ENCODE measurements around the gene HPCAL1.

The HPCAL1 gene

GRCh38 chr2:10383960-10384734, 81.4 kb downstream of the HPCAL1 start:
- no peak overlapping the region for H3K4me3 ChIP-seq (replicated peaks in 1 of 2; ENCODE audit: low read depth in 2 of 2, low read length in 2 of 2)
- no peak for DNase-seq (ENCODE audit: low read depth in 2 of 2)
- no peak for TF ChIP-seq CTCF (IDR thresholded peaks at IDR 0.05; ENCODE audit: low read depth, low read length)

- DNase-seq (ENCODE audit: low read depth in 2 of 2) = no peak
- no peak for TF ChIP-seq CTCF (IDR thresholded peaks at IDR 0.05; ENCODE audit: low read depth, low read length)
- H3K4me3 ChIP-seq (replicated peaks in 1 of 2; ENCODE audit: low read depth in 2 of 2, low read length in 2 of 2) = no peak overlapping the region
These were observed 82.8 kb downstream of the HPCAL1 start for GRCh38 chr2:10385501-10385900.

GRCh38 chr2:10385933-10386773, 83.4 kb downstream of the HPCAL1 start:
- peak; percentile 35 to 59 for DNase-seq (ENCODE audit: low read depth in 2 of 2)
- no peak overlapping the region for H3K4me3 ChIP-seq (replicated peaks in 1 of 2; ENCODE audit: low read depth in 2 of 2, low read length in 2 of 2)
- no peak for TF ChIP-seq CTCF (IDR thresholded peaks at IDR 0.05; ENCODE audit: low read depth, low read length)

GRCh38 chr2:10387033-10387432, 84.3 kb downstream of the HPCAL1 start:
- no peak for TF ChIP-seq CTCF (IDR thresholded peaks at IDR 0.05; ENCODE audit: low read depth, low read length)
- no peak for DNase-seq (ENCODE audit: low read depth in 2 of 2)
- H3K4me3 ChIP-seq (replicated peaks in 1 of 2; ENCODE audit: low read depth in 2 of 2, low read length in 2 of 2) = no peak overlapping the region

- DNase-seq (ENCODE audit: low read depth in 2 of 2) = no peak
- TF ChIP-seq CTCF (IDR thresholded peaks at IDR 0.05; ENCODE audit: low read depth, low read length) = no peak
- no peak overlapping the region for H3K4me3 ChIP-seq (replicated peaks in 1 of 2; ENCODE audit: low read depth in 2 of 2, low read length in 2 of 2)
These were observed 86.4 kb downstream of the HPCAL1 start for GRCh38 chr2:10388954-10389560.

- TF ChIP-seq CTCF (IDR thresholded peaks at IDR 0.05; ENCODE audit: low read depth, low read length) = no peak
- DNase-seq (ENCODE audit: low read depth in 2 of 2) = peak in 1 of 2 donors; percentile 44
- H3K4me3 ChIP-seq (replicated peaks in 1 of 2; ENCODE audit: low read depth in 2 of 2, low read length in 2 of 2) = no peak overlapping the region
These were observed 86.9 kb downstream of the HPCAL1 start for GRCh38 chr2:10389573-10389972.
